Right atrium auricular region (tissue), 2 donors: ENCODE measurements around the gene USP17L22. TPM values are rescaled to one million over a fixed set of nuclear protein-coding genes. Genes with fewer than 3 reads are reported as not detected.

Source experiments
- total RNA-seq, 2 donors: library from RNA; depleted of rRNA; stranded (reverse); fragments of >200 nt; gene quantifications; one replicate each; pipeline ENCODE4 v1.1.0, GENCODE V29; 2016

Gene USP17L22
- total RNA-seq, 2 donors from 2014 or later, result not detected

Other genes with a start within 250 kb of the USP17L22 start
- not detected for gene FAM90A26, start 97.2 kb upstream of the USP17L22 start, total RNA-seq
- gene USP17L10, start 57.0 kb upstream of the USP17L22 start, total RNA-seq, result not detected
- gene USP17L11, start 52.2 kb upstream of the USP17L22 start, total RNA-seq, result not detected
- gene USP17L12, start 47.5 kb upstream of the USP17L22 start, total RNA-seq, result not detected
- gene USP17L13, start 42.7 kb upstream of the USP17L22 start, total RNA-seq, result not detected
- gene USP17L15, start 33.2 kb upstream of the USP17L22 start, total RNA-seq, result not detected
- not detected for gene USP17L17, start 23.7 kb upstream of the USP17L22 start, total RNA-seq
- not detected for gene USP17L18, start 19.0 kb upstream of the USP17L22 start, total RNA-seq
- gene USP17L19, start 14.2 kb upstream of the USP17L22 start, total RNA-seq, result not detected
- gene USP17L20, start 9.5 kb upstream of the USP17L22 start, total RNA-seq, result not detected
- gene USP17L21, start 4.7 kb upstream of the USP17L22 start, total RNA-seq, result not detected
- not detected for gene USP17L24, start 57.5 kb downstream of the USP17L22 start, total RNA-seq
- gene USP17L25, start 62.3 kb downstream of the USP17L22 start, total RNA-seq, result not detected
- gene USP17L26, start 67.0 kb downstream of the USP17L22 start, total RNA-seq, result not detected
- not detected for gene USP17L5, start 71.8 kb downstream of the USP17L22 start, total RNA-seq
- gene USP17L27, start 76.5 kb downstream of the USP17L22 start, total RNA-seq, result not detected
- gene USP17L28, start 81.3 kb downstream of the USP17L22 start, total RNA-seq, result not detected
- not detected for gene USP17L29, start 86.0 kb downstream of the USP17L22 start, total RNA-seq
- not detected for gene USP17L30, start 95.5 kb downstream of the USP17L22 start, total RNA-seq
- gene DEFB131A, start 176.8 kb downstream of the USP17L22 start, total RNA-seq, result not detected